Endothelial cell of umbilical vein (primary cell): ENCODE data around the gene MCF2L. TPM values are rescaled to one million over a fixed set of nuclear protein-coding genes. Genes with fewer than 3 reads are reported as not detected.

Source experiments
- BruUV-seq: library from RNA; stranded (reverse); fragments of 400-500 nt; replicated peaks from 2 replicates; lab custom pipeline; 2021; lab: Mats Ljungman, UMichigan
- CTCF ChIA-PET: fragments of 300-600, 350-600 bp; sonication (Branson Sonifier 250); formaldehyde crosslinking; loops from one replicate; lab custom pipeline; 2021; ENCODE audit warnings: antibody characterized with exemption, inconsistent platforms; lab: Charles Lee
- POLR2A ChIA-PET: fragments of 300-600, 350-600 bp; sonication (Branson Sonifier 250); formaldehyde crosslinking; loops from one replicate; lab custom pipeline; 2021; ENCODE audit warnings: antibody characterized with exemption, inconsistent platforms; lab: Charles Lee
- DNase-seq: peaks from one replicate; pipeline ENCODE4 v3.0.0-alpha.2; 2011; ENCODE audit warnings: low read depth, low spot score
- FAIRE-seq: peaks from 2 replicates; lab custom pipeline; 2011; peaks lifted over from hg19 to GRCh38; lab: Jason Lieb, UNC
- H2AFZ ChIP-seq: 2 replicates; pipeline ENCODE4 v1.6.0; 2012; ENCODE audit warnings: low read depth, low read length, control low read depth, inconsistent platforms
- H3K27ac ChIP-seq: 2 replicates; pipeline ENCODE4 v1.5.1; 2011; ENCODE audit warnings: low read depth, mild to moderate bottlenecking, control low read depth, low read length, moderate library complexity; ENCODE audit not compliant: insufficient read depth
- H3K27me3 ChIP-seq, 2 experiments: 2 replicates each; pipeline versions ENCODE4 v1.6.0 to v1.6.1; 2011; ENCODE audit warnings: low read length in 2 of 2, mixed read lengths in 1 of 2; ENCODE audit not compliant: control insufficient read depth in 2 of 2, insufficient read depth in 2 of 2
- H3K36me3 ChIP-seq, 2 experiments: 2 replicates in 1 of 2; 3 replicates in 1 of 2; pipeline ENCODE4 v1.5.1; 2011; ENCODE audit warnings: low read length in 2 of 2, mild to moderate bottlenecking in 1 of 2, moderate library complexity in 1 of 2; ENCODE audit not compliant: control insufficient read depth in 2 of 2, insufficient read depth in 2 of 2; ENCODE audit errors: extremely low read depth in 1 of 2
- H3K4me1 ChIP-seq: 3 replicates; pipeline ENCODE4 v1.5.1; 2011; ENCODE audit warnings: mild to moderate bottlenecking, low read length; ENCODE audit not compliant: control insufficient read depth, insufficient read depth; ENCODE audit errors: extremely low read depth
- H3K4me2 ChIP-seq: 2 replicates; pipeline ENCODE4 v1.6.1; 2011; ENCODE audit warnings: low read length, control low read depth, mixed read lengths; ENCODE audit not compliant: insufficient read depth
- H3K4me3 ChIP-seq, 3 experiments: fragments of 200-600 bp in 1 of 3; sonication (generic), shearing (Covaris generic) in 1 of 3; replicated peaks in 1 of 3; 2 replicates each; pipeline ENCODE4 v1.5.1; 2011 to 2016; ENCODE audit warnings: control low read depth in 3 of 3, low read length in 3 of 3, mild to moderate bottlenecking in 2 of 3, inconsistent platforms in 1 of 3, low read depth in 1 of 3, moderate library complexity in 1 of 3; ENCODE audit not compliant: insufficient read depth in 1 of 3
- H3K79me2 ChIP-seq: 2 replicates; pipeline ENCODE4 v1.6.0; 2012; ENCODE audit warnings: low read length, inconsistent platforms; ENCODE audit not compliant: control insufficient read depth, insufficient read depth
- H3K9ac ChIP-seq: replicated peaks from 2 replicates; pipeline ENCODE3; 2011; ENCODE audit warnings: low read length, control low read depth; ENCODE audit not compliant: insufficient read depth; ENCODE audit errors: extremely low read depth
- H3K9me1 ChIP-seq: replicated peaks from 3 replicates; pipeline ENCODE4 v1.6.0; 2011; ENCODE audit warnings: mild to moderate bottlenecking, low read length; ENCODE audit not compliant: control insufficient read depth, insufficient read depth; ENCODE audit errors: extremely low read depth
- H3K9me3 ChIP-seq: replicated peaks from 2 replicates; pipeline ENCODE4 v1.5.1; 2012; ENCODE audit warnings: low read length, inconsistent platforms; ENCODE audit not compliant: control insufficient read depth, insufficient read depth
- H4K20me1 ChIP-seq: replicated peaks from 2 replicates; pipeline ENCODE3; 2011; ENCODE audit warnings: mild to moderate bottlenecking, low read length; ENCODE audit not compliant: control insufficient read depth, insufficient read depth; ENCODE audit errors: extremely low read depth
- EZH2 ChIP-seq: IDR thresholded peaks from 2 replicates; pipeline ENCODE4 v1.6.1; 2012; ENCODE audit warnings: borderline replicate concordance, low read depth, mild to moderate bottlenecking, moderate library complexity, low read length, inconsistent platforms; ENCODE audit not compliant: severe bottlenecking
- FOS ChIP-seq: IDR thresholded peaks from 2 replicates; pipeline ENCODE4 v1.6.1; 2011; ENCODE audit warnings: mild to moderate bottlenecking, low read length, moderate library complexity, borderline replicate concordance; ENCODE audit not compliant: insufficient read depth
- GATA2 ChIP-seq: IDR thresholded peaks from 2 replicates; pipeline ENCODE4 v1.7.0; 2011; ENCODE audit warnings: low read depth, mild to moderate bottlenecking, moderate library complexity, mixed read lengths, low read length; ENCODE audit not compliant: insufficient read length, insufficient read depth
- JUN ChIP-seq: IDR thresholded peaks from 2 replicates; pipeline ENCODE4 v1.6.1; 2011; ENCODE audit warnings: borderline replicate concordance, low read depth; ENCODE audit not compliant: insufficient read length, insufficient read depth
- MAX ChIP-seq: IDR thresholded peaks from 2 replicates; pipeline ENCODE4 v1.6.1; 2011; ENCODE audit not compliant: insufficient read depth, insufficient read length
- MYC ChIP-seq: IDR thresholded peaks from one replicate; pipeline ENCODE4 v1.6.1; 2011; ENCODE audit warnings: mild to moderate bottlenecking, low read depth, low read length
- POLR2A ChIP-seq: IDR thresholded peaks from 2 replicates; pipeline ENCODE4 v1.6.1; 2012; ENCODE audit warnings: low read depth, mild to moderate bottlenecking, control low read depth, low read length
- POLR2AphosphoS5 ChIP-seq: IDR thresholded peaks from 2 replicates; pipeline ENCODE4 v1.6.1; 2012; ENCODE audit warnings: low read depth, mild to moderate bottlenecking, control low read depth, low read length, moderate library complexity; ENCODE audit not compliant: insufficient read depth
- dilution Hi-C: fragments of 300-500 bp; cut with MboI; formaldehyde crosslinking; loops from one replicate; pipeline ENCODE4 v1.15.0; 2019; ENCODE audit warnings: low sequenced_read_pairs; ENCODE audit not compliant: extremely low pct_ligation_motif_present
- intact Hi-C: fragments of 100-400 bp; cut with micrococcal nuclease; formaldehyde crosslinking; loops from one replicate; pipeline ENCODE4 v1.10.0; 2022
- polyA plus RNA-seq, 4 experiments: library from polyadenylated mRNA; depleted of rRNA in 3 of 4; stranded (reverse) in 3 of 4; unstranded in 1 of 4; fragments of >200 nt; gene quantifications; 2 replicates each; pipeline versions ENCODE4 v1.2.1 to v1.2.3, GENCODE V29; 2011 to 2012; ENCODE audit warnings: missing spikeins in 1 of 4
- total RNA-seq: library from RNA; stranded (reverse); gene quantifications from 2 replicates; pipeline ENCODE4 v1.2.3, GENCODE V29; 2021
- TF ChIP-seq, protein P1 (sequence below), 2 donors: IDR thresholded peaks; 1 replicate in 1 of 2; 2 replicates in 1 of 2; pipeline ENCODE4 v1.5.1; 2011; ENCODE audit warnings: low read length in 2 of 2, mild to moderate bottlenecking in 2 of 2, moderate library complexity in 2 of 2, control low read depth in 1 of 2, inconsistent platforms in 1 of 2, low read depth in 1 of 2; ENCODE audit not compliant: insufficient read depth in 1 of 2; ENCODE audit errors: extremely low read depth in 1 of 2

The MCF2L gene
- total and polyA plus RNA-seq, 2 donors (not counting 3 experiments of a cell fraction or from before 2014, with no cell fraction given), result 0.33 to 0.58 TPM

GRCh38 chr13:113091891-113092775, 123.1 kb downstream of the MCF2L start:
- H3K4me1 ChIP-seq, result no peaks in the 10 kb centered on the region
- no peaks in the 10 kb centered on the region for H3K79me2 ChIP-seq
- POLR2A ChIA-PET, result no interaction called here
- H3K9ac ChIP-seq, result no peak overlapping the region
- H3K9me1 ChIP-seq, result no peaks in the 10 kb centered on the region
- no peaks in the 10 kb centered on the region for H4K20me1 ChIP-seq
- H3K27ac ChIP-seq, result no peak overlapping the region
- FAIRE-seq (no peak), DNase-seq (no peak)
- dilution Hi-C loops (no loop called here), intact Hi-C loops (no loop called here)
- no peak overlapping the region for H3K4me2 ChIP-seq
- no TSS peak for BruUV-seq
- no peaks in the 10 kb centered on the region for H3K27me3 ChIP-seq
- no peaks in the 10 kb centered on the region for H3K36me3 ChIP-seq
- no peak overlapping the region for H2AFZ ChIP-seq
- H3K9me3 ChIP-seq, result no peaks in the 10 kb centered on the region
- TF ChIP-seq FOS, result no peak
- TF ChIP-seq, protein P1, sequence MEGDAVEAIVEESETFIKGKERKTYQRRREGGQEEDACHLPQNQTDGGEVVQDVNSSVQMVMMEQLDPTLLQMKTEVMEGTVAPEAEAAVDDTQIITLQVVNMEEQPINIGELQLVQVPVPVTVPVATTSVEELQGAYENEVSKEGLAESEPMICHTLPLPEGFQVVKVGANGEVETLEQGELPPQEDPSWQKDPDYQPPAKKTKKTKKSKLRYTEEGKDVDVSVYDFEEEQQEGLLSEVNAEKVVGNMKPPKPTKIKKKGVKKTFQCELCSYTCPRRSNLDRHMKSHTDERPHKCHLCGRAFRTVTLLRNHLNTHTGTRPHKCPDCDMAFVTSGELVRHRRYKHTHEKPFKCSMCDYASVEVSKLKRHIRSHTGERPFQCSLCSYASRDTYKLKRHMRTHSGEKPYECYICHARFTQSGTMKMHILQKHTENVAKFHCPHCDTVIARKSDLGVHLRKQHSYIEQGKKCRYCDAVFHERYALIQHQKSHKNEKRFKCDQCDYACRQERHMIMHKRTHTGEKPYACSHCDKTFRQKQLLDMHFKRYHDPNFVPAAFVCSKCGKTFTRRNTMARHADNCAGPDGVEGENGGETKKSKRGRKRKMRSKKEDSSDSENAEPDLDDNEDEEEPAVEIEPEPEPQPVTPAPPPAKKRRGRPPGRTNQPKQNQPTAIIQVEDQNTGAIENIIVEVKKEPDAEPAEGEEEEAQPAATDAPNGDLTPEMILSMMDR (IDR thresholded peaks at IDR 0.05; ENCODE audit: extremely low read depth in 1 of 2, insufficient read depth in 1 of 2, low read depth in 1 of 2, low read length in 2 of 2), result no peak
- TF ChIP-seq POLR2AphosphoS5, result no peak
- no peak for TF ChIP-seq POLR2A
- no peak for TF ChIP-seq MAX
- no peak for TF ChIP-seq EZH2
- TF ChIP-seq GATA2, result no peak
- TF ChIP-seq MYC, result no peak
- no peak for TF ChIP-seq JUN
- CTCF ChIA-PET, result no interaction called here
- no peak overlapping the region for H3K4me3 ChIP-seq
